Measurements from ENCODE around the gene ZNF710. TPM values are rescaled to one million over a fixed set of nuclear protein-coding genes. Genes with fewer than 3 reads are reported as not detected.

ZNF710 gene
- total and polyA plus RNA-seq, 2 of the 13 experiments (the other 11 are each of a cell fraction or from before 2014, with no cell fraction given): 4.7 to 20.6 TPM

DNA sequence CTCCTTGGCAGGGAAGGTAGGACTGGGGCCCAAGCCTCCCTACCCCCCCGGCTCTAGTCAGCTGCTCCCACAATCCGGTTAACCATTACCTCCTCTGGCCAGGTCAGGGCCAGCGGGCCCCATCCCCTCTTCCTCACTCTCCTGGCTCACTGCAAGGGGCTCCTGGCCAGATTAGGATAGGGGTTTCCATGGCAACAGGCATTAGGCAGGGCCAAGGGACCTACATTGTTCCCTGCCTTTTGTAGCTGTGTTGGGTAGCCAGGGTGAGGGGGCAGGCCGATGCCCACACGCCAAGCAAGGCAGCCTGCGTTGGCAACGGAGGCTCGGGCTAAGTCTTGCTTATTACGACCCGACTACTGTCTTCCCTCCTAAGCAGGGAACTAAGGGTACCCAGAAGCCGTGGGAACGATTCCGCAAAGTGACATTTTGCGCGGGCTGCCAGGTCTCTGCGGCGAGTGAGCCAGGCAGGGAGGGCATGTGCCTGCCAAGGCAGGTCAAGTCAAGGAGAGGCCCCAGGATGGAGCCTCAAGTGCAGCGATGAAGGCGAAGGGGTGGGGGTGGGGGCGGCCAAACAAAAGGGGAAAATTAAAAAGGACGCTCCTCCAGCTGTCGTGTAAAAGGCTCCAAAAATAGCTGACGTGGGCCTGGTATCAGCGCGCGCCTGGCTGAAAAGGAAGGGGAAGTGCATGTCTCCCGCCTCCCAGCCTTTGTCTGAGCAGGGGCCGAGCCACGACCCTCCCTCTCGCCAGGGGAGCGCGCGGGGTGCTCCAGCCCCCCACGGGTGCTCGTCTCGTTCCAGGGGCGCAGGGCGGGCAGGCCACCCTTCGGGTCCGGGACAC, 100.2 kb downstream of the ZNF710 start (continued):
- TF ChIP-seq, protein P1, sequence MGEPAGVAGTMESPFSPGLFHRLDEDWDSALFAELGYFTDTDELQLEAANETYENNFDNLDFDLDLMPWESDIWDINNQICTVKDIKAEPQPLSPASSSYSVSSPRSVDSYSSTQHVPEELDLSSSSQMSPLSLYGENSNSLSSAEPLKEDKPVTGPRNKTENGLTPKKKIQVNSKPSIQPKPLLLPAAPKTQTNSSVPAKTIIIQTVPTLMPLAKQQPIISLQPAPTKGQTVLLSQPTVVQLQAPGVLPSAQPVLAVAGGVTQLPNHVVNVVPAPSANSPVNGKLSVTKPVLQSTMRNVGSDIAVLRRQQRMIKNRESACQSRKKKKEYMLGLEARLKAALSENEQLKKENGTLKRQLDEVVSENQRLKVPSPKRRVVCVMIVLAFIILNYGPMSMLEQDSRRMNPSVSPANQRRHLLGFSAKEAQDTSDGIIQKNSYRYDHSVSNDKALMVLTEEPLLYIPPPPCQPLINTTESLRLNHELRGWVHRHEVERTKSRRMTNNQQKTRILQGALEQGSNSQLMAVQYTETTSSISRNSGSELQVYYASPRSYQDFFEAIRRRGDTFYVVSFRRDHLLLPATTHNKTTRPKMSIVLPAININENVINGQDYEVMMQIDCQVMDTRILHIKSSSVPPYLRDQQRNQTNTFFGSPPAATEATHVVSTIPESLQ (CRISPR knock-in tag; conservative IDR thresholded peaks at IDR 0.05): no peak
- TF ChIP-seq ATF1 (CRISPR knock-in tag; IDR thresholded peaks at IDR 0.05): no peak
- no peak for TF ChIP-seq MAFK (conservative IDR thresholded peaks at IDR 0.05 in 1 of 2, IDR thresholded peaks at IDR 0.05 in 1 of 2; ENCODE audit: low read length in 2 of 2)
- no peak for TF ChIP-seq KDM6A (CRISPR knock-in tag; IDR thresholded peaks at IDR 0.05; ENCODE audit: low read depth)
- TF ChIP-seq ZNF510 (CRISPR knock-in tag; IDR thresholded peaks at IDR 0.05; ENCODE audit: low read depth): no peak
- no peak; the same call in 1 of the 2 replicates for TF ChIP-seq ZSCAN25 (CRISPR knock-in tag; IDR thresholded peaks at IDR 0.05)
- TF ChIP-seq, protein P2, sequence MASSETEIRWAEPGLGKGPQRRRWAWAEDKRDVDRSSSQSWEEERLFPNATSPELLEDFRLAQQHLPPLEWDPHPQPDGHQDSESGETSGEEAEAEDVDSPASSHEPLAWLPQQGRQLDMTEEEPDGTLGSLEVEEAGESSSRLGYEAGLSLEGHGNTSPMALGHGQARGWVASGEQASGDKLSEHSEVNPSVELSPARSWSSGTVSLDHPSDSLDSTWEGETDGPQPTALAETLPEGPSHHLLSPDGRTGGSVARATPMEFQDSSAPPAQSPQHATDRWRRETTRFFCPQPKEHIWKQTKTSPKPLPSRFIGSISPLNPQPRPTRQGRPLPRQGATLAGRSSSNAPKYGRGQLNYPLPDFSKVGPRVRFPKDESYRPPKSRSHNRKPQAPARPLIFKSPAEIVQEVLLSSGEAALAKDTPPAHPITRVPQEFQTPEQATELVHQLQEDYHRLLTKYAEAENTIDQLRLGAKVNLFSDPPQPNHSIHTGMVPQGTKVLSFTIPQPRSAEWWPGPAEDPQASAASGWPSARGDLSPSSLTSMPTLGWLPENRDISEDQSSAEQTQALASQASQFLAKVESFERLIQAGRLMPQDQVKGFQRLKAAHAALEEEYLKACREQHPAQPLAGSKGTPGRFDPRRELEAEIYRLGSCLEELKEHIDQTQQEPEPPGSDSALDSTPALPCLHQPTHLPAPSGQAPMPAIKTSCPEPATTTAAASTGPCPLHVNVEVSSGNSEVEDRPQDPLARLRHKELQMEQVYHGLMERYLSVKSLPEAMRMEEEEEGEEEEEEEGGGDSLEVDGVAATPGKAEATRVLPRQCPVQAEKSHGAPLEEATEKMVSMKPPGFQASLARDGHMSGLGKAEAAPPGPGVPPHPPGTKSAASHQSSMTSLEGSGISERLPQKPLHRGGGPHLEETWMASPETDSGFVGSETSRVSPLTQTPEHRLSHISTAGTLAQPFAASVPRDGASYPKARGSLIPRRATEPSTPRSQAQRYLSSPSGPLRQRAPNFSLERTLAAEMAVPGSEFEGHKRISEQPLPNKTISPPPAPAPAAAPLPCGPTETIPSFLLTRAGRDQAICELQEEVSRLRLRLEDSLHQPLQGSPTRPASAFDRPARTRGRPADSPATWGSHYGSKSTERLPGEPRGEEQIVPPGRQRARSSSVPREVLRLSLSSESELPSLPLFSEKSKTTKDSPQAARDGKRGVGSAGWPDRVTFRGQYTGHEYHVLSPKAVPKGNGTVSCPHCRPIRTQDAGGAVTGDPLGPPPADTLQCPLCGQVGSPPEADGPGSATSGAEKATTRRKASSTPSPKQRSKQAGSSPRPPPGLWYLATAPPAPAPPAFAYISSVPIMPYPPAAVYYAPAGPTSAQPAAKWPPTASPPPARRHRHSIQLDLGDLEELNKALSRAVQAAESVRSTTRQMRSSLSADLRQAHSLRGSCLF (CRISPR knock-in tag; IDR thresholded peaks at IDR 0.05; ENCODE audit: borderline replicate concordance): no peak
- TF ChIP-seq CREB1 (IDR thresholded peaks at IDR 0.05): no peak
- no peak for TF ChIP-seq CREB1 (CRISPR knock-in tag; IDR thresholded peaks at IDR 0.05)
- TF ChIP-seq JUNB (CRISPR knock-in tag; IDR thresholded peaks at IDR 0.05; ENCODE audit: borderline replicate concordance): no peak
- TF ChIP-seq ZNF136 (CRISPR knock-in tag; IDR thresholded peaks at IDR 0.05; ENCODE audit: low read depth): no peak
- no peak for TF ChIP-seq TAF1 (CRISPR knock-in tag; IDR thresholded peaks at IDR 0.05)
- TF ChIP-seq, protein P3, sequence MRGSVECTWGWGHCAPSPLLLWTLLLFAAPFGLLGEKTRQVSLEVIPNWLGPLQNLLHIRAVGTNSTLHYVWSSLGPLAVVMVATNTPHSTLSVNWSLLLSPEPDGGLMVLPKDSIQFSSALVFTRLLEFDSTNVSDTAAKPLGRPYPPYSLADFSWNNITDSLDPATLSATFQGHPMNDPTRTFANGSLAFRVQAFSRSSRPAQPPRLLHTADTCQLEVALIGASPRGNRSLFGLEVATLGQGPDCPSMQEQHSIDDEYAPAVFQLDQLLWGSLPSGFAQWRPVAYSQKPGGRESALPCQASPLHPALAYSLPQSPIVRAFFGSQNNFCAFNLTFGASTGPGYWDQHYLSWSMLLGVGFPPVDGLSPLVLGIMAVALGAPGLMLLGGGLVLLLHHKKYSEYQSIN (CRISPR knock-in tag; IDR thresholded peaks at IDR 0.05; ENCODE audit: borderline replicate concordance): no peak
- no peak for TF ChIP-seq HNF4G (IDR thresholded peaks at IDR 0.05; ENCODE audit: borderline replicate concordance, low read depth, low read length)
- TF ChIP-seq HNF4G (CRISPR knock-in tag; IDR thresholded peaks at IDR 0.05; ENCODE audit: borderline replicate concordance, low read depth): no peak
- no peak for TF ChIP-seq STAG1 (CRISPR knock-in tag; IDR thresholded peaks at IDR 0.05)
- no peak for TF ChIP-seq ZNF788 (CRISPR knock-in tag; IDR thresholded peaks at IDR 0.05; ENCODE audit: borderline replicate concordance)
- TF ChIP-seq, protein P4, sequence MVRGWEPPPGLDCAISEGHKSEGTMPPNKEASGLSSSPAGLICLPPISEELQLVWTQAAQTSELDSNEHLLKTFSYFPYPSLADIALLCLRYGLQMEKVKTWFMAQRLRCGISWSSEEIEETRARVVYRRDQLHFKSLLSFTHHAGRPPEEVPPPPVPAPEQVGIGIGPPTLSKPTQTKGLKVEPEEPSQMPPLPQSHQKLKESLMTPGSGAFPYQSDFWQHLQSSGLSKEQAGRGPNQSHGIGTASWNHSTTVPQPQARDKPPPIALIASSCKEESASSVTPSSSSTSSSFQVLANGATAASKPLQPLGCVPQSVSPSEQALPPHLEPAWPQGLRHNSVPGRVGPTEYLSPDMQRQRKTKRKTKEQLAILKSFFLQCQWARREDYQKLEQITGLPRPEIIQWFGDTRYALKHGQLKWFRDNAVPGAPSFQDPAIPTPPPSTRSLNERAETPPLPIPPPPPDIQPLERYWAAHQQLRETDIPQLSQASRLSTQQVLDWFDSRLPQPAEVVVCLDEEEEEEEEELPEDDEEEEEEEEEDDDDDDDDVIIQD (CRISPR knock-in tag; IDR thresholded peaks at IDR 0.05; ENCODE audit: low read depth): no peak
- no peak for TF ChIP-seq SRSF4 (IDR thresholded peaks at IDR 0.05; ENCODE audit: low read depth, low read length, poor library complexity, severe bottlenecking)
- TF ChIP-seq ZMAT3 (CRISPR knock-in tag; conservative IDR thresholded peaks at IDR 0.05): no peak; the same call in 1 of the 2 replicates

Measured in HepG2 (cell line).